Measurements from ENCODE around the gene TMEM51.

Gene TMEM51

GRCh38 chr1:15215116-15215515, 61.6 kb downstream of the TMEM51 start:
- no peaks in the 10 kb centered on the region for H4K20me1 ChIP-seq (ENCODE audit: low read depth, low read length)
- TF ChIP-seq EZH2phosphoT487 (conservative IDR thresholded peaks at IDR 0.05; ENCODE audit: low read length) (no peak), CTCF (IDR thresholded peaks at IDR 0.05; ENCODE audit: insufficient read depth, low read length, poor library complexity, severe bottlenecking) (no peak)
- no peaks in the 10 kb centered on the region for H3K27me3 ChIP-seq (ENCODE audit: low read length)
- no peaks in the 10 kb centered on the region for H3F3A ChIP-seq (ENCODE audit: insufficient read depth)
- no peak overlapping the region for H3K9ac ChIP-seq (ENCODE audit: low read length)
- H3K4me2 ChIP-seq (ENCODE audit: low read depth, low read length, poor library complexity, severe bottlenecking) = no peak overlapping the region
- H3K4me3 ChIP-seq (ENCODE audit: insufficient read depth, low read length, poor library complexity, severe bottlenecking) = no peak overlapping the region
- H3K36me3 ChIP-seq (ENCODE audit: low read length) = no peaks in the 10 kb centered on the region
- H3K79me2 ChIP-seq (ENCODE audit: insufficient read depth, low read length) = no peaks in the 10 kb centered on the region
- no peak overlapping the region for H3K27ac ChIP-seq (ENCODE audit: low read depth, low read length)
- no peak overlapping the region for H2AFZ ChIP-seq (ENCODE audit: low read depth, low read length, severe bottlenecking)
- H3K9me3 ChIP-seq (ENCODE audit: insufficient read depth, low read length) = no peaks in the 10 kb centered on the region
- H3K9me2 ChIP-seq (replicated peaks; ENCODE audit: insufficient read depth, low read length) = no peaks in the 10 kb centered on the region

GRCh38 chr1:15217654-15218053, 64.1 kb downstream of the TMEM51 start:
- no peak overlapping the region for H3K4me3 ChIP-seq (ENCODE audit: insufficient read depth, low read length, poor library complexity, severe bottlenecking)
- H3F3A ChIP-seq (ENCODE audit: insufficient read depth) = no peaks in the 10 kb centered on the region
- no peak overlapping the region for H3K4me2 ChIP-seq (ENCODE audit: low read depth, low read length, poor library complexity, severe bottlenecking)
- no peaks in the 10 kb centered on the region for H3K36me3 ChIP-seq (ENCODE audit: low read length)
- no peaks in the 10 kb centered on the region for H3K9me3 ChIP-seq (ENCODE audit: insufficient read depth, low read length)
- no peaks in the 10 kb centered on the region for H3K79me2 ChIP-seq (ENCODE audit: insufficient read depth, low read length)
- TF ChIP-seq CTCF (IDR thresholded peaks at IDR 0.05; ENCODE audit: insufficient read depth, low read length, poor library complexity, severe bottlenecking) = no peak
- no peak for TF ChIP-seq EZH2phosphoT487 (conservative IDR thresholded peaks at IDR 0.05; ENCODE audit: low read length)
- no peaks in the 10 kb centered on the region for H3K9me2 ChIP-seq (replicated peaks; ENCODE audit: insufficient read depth, low read length)
- no peak overlapping the region for H3K27ac ChIP-seq (ENCODE audit: low read depth, low read length)
- H2AFZ ChIP-seq (ENCODE audit: low read depth, low read length, severe bottlenecking) = no peak overlapping the region
- H4K20me1 ChIP-seq (ENCODE audit: low read depth, low read length) = no peaks in the 10 kb centered on the region
- no peak overlapping the region for H3K9ac ChIP-seq (ENCODE audit: low read length)
- no peaks in the 10 kb centered on the region for H3K27me3 ChIP-seq (ENCODE audit: low read length)

GRCh38 chr1:15218287-15219279, 65.0 kb downstream of the TMEM51 start:
- no peaks in the 10 kb centered on the region for H3K79me2 ChIP-seq (ENCODE audit: insufficient read depth, low read length)
- H2AFZ ChIP-seq (ENCODE audit: low read depth, low read length, severe bottlenecking) = no peak overlapping the region
- no peaks in the 10 kb centered on the region for H3K9me3 ChIP-seq (ENCODE audit: insufficient read depth, low read length)
- H3K9ac ChIP-seq (ENCODE audit: low read length) = no peak overlapping the region
- H3K4me2 ChIP-seq (ENCODE audit: low read depth, low read length, poor library complexity, severe bottlenecking) = no peak overlapping the region
- H4K20me1 ChIP-seq (ENCODE audit: low read depth, low read length) = no peaks in the 10 kb centered on the region
- H3K9me2 ChIP-seq (replicated peaks; ENCODE audit: insufficient read depth, low read length) = no peaks in the 10 kb centered on the region
- no peak overlapping the region for H3K27ac ChIP-seq (ENCODE audit: low read depth, low read length)
- no peaks in the 10 kb centered on the region for H3K36me3 ChIP-seq (ENCODE audit: low read length)
- H3K4me3 ChIP-seq (ENCODE audit: insufficient read depth, low read length, poor library complexity, severe bottlenecking) = no peak overlapping the region
- H3F3A ChIP-seq (ENCODE audit: insufficient read depth) = no peaks in the 10 kb centered on the region
- H3K27me3 ChIP-seq (ENCODE audit: low read length) = no peaks in the 10 kb centered on the region
- no peak for TF ChIP-seq EZH2phosphoT487 (conservative IDR thresholded peaks at IDR 0.05; ENCODE audit: low read length)
- TF ChIP-seq CTCF (IDR thresholded peaks at IDR 0.05; ENCODE audit: insufficient read depth, low read length, poor library complexity, severe bottlenecking) = no peak
